HG03575 (cell line): Measurements from ENCODE around the gene NMNAT2.

Experiments
- ATAC-seq: cut with Tn5 transposase; IDR thresholded peaks from one replicate; pipeline ENCODE4 v1.9.1; 2021; ENCODE audit not compliant: unreplicated experiment, insufficient number of reproducible peaks, low FRiP score; ENCODE audit errors: extremely low read depth

NMNAT2 gene

GRCh38 chr1:183328371-183328770 is 89.8 kb downstream of the NMNAT2 start:
- no peak for ATAC-seq

- no peak for ATAC-seq
Observed at GRCh38 chr1:183327434-183328290, 90.5 kb downstream of the NMNAT2 start.

DNA sequence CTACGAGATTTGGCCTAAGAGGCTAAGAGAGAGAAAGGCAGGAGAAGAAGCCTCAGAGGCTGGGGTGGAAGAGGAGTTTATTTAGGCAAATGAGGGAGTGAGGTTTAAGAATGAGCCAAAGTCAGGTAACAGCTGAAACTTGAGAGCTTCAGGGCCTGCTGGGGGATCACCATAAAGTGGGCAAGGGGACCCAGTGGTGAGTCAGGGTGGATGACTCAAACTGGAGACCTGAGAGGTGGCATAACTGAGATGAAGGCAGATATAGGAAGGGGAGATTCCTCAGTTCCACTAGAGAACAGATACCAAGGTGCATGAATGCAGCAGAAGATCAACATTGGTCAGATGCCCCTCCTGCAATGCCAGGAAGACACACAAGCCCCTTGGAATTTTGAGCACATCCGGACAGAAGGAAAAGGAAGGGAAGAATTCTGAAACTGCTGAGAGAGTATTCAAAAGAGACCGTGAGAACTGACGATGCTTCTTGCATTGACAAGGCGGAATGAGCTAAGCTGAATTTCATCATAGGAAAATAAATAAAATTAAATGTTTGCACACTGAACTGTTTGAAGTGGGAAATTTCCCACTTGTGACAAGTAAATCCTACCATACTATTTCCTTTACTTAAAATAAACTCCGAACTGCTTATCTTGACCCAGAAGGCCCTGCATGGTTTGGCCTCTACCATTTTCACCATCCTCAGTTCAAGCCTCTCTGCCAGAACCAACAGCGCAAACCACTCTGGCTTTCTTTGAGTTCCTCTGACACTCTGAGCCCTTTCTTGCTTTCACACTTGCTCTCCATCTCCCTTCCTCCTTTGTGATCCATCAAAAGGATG is 94.1 kb downstream of the NMNAT2 start:
- no peak for ATAC-seq

GRCh38 chr1:183319606-183320005 is 98.6 kb downstream of the NMNAT2 start:
- ATAC-seq = no peak

GRCh38 chr1:183319051-183319450 is 99.1 kb downstream of the NMNAT2 start:
- no peak for ATAC-seq

GRCh38 chr1:183318433-183318832 is 99.7 kb downstream of the NMNAT2 start:
- no peak for ATAC-seq

DNA sequence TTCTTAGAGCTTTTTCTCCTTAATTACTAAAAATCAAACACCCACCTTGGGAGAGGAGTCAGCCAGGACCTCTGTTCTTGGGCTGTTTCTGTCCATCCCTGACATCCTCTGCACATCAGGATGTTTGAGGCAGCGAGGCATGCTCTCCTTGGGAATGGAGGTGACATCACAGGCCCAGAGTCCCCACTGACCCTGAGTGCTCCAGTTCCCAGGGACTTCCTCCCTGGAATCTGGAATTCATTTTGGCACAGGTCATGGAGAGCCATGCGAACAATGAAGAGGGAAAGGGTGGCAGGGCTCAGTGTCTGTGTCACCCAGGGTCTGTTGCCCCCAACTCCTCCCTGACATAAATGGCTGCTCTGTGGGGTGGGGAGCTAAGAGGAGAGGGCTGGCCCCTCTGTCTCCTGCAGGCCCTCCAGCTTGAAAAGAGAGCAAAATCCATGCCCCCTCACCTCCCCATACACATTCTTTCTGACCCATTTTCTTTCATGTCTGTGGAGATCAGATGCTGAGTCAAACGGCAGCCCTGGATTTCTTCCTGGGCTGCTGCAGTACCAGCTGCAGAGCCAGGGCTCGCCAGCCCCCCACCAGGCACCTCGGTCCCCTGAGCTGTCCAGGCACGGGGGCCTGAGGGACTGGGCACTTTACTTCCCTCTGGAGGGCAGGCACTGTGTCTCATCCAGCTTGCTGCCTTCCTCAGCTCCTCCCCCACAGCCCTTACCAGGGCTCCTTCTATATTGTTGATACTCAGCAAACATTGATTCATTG is 102.0 kb downstream of the NMNAT2 start:
- ATAC-seq = no peak

GRCh38 chr1:183313063-183313462 is 105.1 kb downstream of the NMNAT2 start:
- no peak for ATAC-seq

- no peak for ATAC-seq
Observed at GRCh38 chr1:183310753-183311479, 107.3 kb downstream of the NMNAT2 start.

GRCh38 chr1:183308719-183309118 is 109.5 kb downstream of the NMNAT2 start:
- ATAC-seq = no peak

- ATAC-seq = no peak
Observed at GRCh38 chr1:183306317-183307042, 111.7 kb downstream of the NMNAT2 start.

GRCh38 chr1:183304440-183305107 is 113.6 kb downstream of the NMNAT2 start:
- ATAC-seq = no peak

DNA sequence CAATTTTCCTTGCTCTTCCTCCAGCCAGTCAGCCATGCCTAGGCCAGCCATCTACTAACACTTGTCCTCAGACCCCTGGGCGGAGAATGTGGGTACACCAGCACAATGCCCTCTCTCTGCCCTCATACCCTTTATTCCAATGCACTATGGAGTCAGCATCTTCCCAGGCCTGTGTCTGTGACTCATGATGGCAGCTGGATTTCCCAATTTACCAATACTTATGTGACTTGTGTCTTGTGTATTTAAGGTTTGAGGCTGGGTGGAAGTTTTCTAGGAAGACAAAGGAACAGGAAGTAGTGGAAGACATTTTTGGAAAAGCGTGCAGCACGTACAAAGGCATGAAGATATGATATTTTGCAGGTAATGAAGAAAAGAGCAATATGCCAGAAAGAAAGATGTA is 114.3 kb downstream of the NMNAT2 start:
- no peak for ATAC-seq

- ATAC-seq = no peak
Observed at GRCh38 chr1:183303323-183303645, 114.9 kb downstream of the NMNAT2 start.

DNA sequence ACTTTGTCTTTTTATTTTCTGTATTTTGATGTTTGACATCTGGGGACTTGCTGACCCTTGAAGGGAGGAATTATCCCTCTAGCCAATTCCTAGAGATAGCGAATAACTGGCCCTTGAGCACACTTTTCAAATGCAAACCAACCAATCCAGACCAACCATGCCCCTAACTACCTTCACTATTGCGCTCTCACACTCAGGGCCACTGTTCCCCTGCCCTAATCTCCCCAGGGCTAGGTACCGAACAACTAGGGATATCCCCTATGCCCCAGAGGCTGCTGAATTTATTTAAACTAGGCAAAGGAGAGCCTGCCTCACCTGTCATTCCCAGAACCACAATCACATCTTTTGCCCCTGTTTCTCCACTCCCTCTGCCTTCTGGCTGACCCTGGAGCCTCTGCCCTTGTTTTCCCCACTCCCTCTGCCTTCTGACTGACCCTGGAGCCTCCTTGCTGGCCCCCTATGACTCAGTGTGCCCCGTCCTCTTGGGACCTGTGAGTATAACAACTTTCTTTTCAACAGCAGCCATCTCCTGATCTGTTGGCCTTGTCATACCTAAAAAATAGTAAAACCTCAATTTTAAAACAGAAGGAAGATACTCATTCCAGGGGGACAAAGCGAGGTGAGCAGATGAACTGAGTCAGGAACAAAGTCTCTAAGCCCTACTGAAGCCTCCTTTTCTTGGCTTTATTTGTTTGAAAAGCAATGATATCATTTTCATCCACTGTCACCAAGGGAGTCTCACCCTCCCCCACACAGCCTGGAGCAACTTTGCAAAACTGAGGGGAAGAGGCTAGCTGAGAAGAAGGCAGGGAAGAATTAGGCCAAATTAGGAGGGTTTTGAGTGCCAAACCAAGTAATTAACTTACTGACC is 115.5 kb downstream of the NMNAT2 start:
- ATAC-seq = no peak

GRCh38 chr1:183301239-183301638 is 116.9 kb downstream of the NMNAT2 start:
- no peak for ATAC-seq

DNA sequence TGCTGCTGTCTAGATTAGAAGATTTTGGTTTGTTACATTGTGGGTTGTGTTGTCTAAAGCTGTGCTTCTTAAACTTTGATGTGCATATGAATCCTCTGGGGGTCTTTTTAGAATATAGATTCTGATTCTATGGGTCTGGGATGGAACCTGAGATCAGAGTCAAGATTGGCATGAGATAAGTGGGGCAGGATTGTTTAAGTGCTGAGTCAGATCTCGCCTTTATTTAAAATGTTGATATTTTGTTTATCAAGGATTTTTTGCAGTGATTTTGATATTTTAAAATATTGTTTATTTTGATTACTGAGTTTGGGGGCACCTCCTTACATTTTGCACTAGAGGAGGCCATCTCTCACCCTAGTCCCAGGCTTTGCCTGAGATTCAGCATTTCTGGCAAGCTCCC is 117.4 kb downstream of the NMNAT2 start:
- ATAC-seq = no peak
